ENCODE measurements around the gene EGLN2. TPM values are rescaled to one million over a fixed set of nuclear protein-coding genes. Genes with fewer than 3 reads are reported as not detected.
A peak's percentile ranks its signal among the peaks of the same experiment; 100 is the strongest.

Gene EGLN2
- total and polyA plus RNA-seq, 2 of the 4 experiments (the other 2 are of a cell fraction): 54.1 to 60.2 TPM

DNA sequence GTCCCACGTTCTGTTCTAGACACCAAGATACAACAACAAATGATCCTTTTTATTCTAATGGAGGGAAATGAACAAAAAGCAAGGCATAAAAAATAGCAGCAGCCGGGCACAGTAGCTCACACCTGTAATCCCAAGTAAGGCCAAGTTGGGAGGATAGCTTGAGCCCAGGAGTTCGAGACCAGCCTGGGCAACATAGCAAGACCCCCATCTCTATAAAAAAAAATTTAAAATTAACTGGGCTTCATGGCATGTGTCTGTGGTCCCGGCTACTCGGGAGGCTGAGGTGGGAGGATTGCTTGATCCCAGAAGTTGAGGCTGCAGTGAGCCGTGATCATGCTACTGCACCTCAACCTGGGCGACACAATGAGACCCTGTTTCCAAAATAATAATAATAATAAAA, 22.6 kb upstream of the EGLN2 start:
- in situ Hi-C loops (cut with MboI; ENCODE audit: low sequenced_read_pairs): no loop called here
- H3K9me1 ChIP-seq (ENCODE audit: insufficient read depth, low read length): peaks cover 9% of the 10 kb centered on the region
- TF ChIP-seq MXI1 (IDR thresholded peaks at IDR 0.05; ENCODE audit: borderline replicate concordance, low read depth, low read length) (no peak), SMC3 (IDR thresholded peaks at IDR 0.05; ENCODE audit: low read depth, low read length) (no peak), POLR2A (IDR thresholded peaks at IDR 0.05; ENCODE audit: low read depth, low read length) (no peak), CEBPB (IDR thresholded peaks at IDR 0.05; ENCODE audit: low read depth, low read length) (no peak), CHD1 (IDR thresholded peaks at IDR 0.05; ENCODE audit: low read depth, low read length) (no peak), CTCF (conservative IDR thresholded peaks at IDR 0.05; ENCODE audit: low read depth, low read length) (no peak), RFX5 (IDR thresholded peaks at IDR 0.05; ENCODE audit: low read depth, low read length) (no peak), RAD21 (IDR thresholded peaks at IDR 0.05; ENCODE audit: low read length) (no peak), MAFK (IDR thresholded peaks at IDR 0.05; ENCODE audit: low read depth, low read length) (no peak), NFE2L2 (IDR thresholded peaks at IDR 0.05; ENCODE audit: low read depth, low read length) (no peak), MAZ (IDR thresholded peaks at IDR 0.05; ENCODE audit: borderline replicate concordance, low read depth, low read length) (no peak), FOS (IDR thresholded peaks at IDR 0.05; ENCODE audit: low read depth, low read length) (no peak)
- TF ChIP-seq, protein P1, sequence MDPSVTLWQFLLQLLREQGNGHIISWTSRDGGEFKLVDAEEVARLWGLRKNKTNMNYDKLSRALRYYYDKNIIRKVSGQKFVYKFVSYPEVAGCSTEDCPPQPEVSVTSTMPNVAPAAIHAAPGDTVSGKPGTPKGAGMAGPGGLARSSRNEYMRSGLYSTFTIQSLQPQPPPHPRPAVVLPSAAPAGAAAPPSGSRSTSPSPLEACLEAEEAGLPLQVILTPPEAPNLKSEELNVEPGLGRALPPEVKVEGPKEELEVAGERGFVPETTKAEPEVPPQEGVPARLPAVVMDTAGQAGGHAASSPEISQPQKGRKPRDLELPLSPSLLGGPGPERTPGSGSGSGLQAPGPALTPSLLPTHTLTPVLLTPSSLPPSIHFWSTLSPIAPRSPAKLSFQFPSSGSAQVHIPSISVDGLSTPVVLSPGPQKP (IDR thresholded peaks at IDR 0.05; ENCODE audit: borderline replicate concordance, low read depth, low read length): no peak
- TF ChIP-seq, protein P2, sequence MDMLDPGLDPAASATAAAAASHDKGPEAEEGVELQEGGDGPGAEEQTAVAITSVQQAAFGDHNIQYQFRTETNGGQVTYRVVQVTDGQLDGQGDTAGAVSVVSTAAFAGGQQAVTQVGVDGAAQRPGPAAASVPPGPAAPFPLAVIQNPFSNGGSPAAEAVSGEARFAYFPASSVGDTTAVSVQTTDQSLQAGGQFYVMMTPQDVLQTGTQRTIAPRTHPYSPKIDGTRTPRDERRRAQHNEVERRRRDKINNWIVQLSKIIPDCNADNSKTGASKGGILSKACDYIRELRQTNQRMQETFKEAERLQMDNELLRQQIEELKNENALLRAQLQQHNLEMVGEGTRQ (IDR thresholded peaks at IDR 0.05; ENCODE audit: low read depth, low read length): no peak
- H3K4ac ChIP-seq (ENCODE audit: low read depth, low read length): no peak overlapping the region; the same call in 1 of the 2 replicates
- H3K27me3 ChIP-seq (ENCODE audit: control insufficient read depth, insufficient read depth, low read length): no peaks in the 10 kb centered on the region
- no peak overlapping the region for H2BK120ac ChIP-seq (ENCODE audit: low read depth, low read length)
- H3K14ac ChIP-seq (replicated peaks; ENCODE audit: low read depth, low read length): no peak overlapping the region
- H4K91ac ChIP-seq (ENCODE audit: insufficient read depth, low read depth, low read length): no peak overlapping the region
- H3K18ac ChIP-seq (ENCODE audit: low read depth, low read length): no peak overlapping the region
- no TSS peak for BruUV-seq (replicated peaks)
- intact Hi-C loops (cut with micrococcal nuclease): no loop called here
- ATAC-seq (ENCODE audit: low read depth) (no peak), DNase-seq (no peak)
- dilution Hi-C loops (cut with HindIII; ENCODE audit: low sequenced_read_pairs, unreplicated experiment): no loop called here
- peaks cover 6% of the 10 kb centered on the region for H3K4me1 ChIP-seq (ENCODE audit: control insufficient read depth, insufficient read depth, low read length)
- no peak overlapping the region for H3K4me2 ChIP-seq (ENCODE audit: low read depth, low read length)
- H2AFZ ChIP-seq (replicated peaks; ENCODE audit: low read length, poor library complexity): no peak overlapping the region
- H2BK15ac ChIP-seq (ENCODE audit: low read depth, low read length): no peak overlapping the region
- H4K8ac ChIP-seq (ENCODE audit: low read depth in 2 of 2, low read length in 2 of 2): peak overlapping the region in 1 of 2 experiments; percentile 14; a peak in 1 of 4 replicates
- H3K79me1 ChIP-seq (ENCODE audit: low read depth in 1 of 2, low read length in 2 of 2): peaks cover 8 to 17% of the 10 kb centered on the region in 2 experiments; a peak in 3 of 4 replicates
- no peak overlapping the region for H3K23ac ChIP-seq (ENCODE audit: low read depth, low read length)
- no peak overlapping the region for H3K56ac ChIP-seq (ENCODE audit: extremely low read depth, insufficient read depth, low read length)
- no peak overlapping the region for H3K4me3 ChIP-seq (ENCODE audit: insufficient read depth, low read depth, low read length)
- no peak overlapping the region for H2BK20ac ChIP-seq (ENCODE audit: low read depth, low read length)
- peaks cover 9% of the 10 kb centered on the region; the same call in 1 of the 2 replicates for H4K20me1 ChIP-seq (ENCODE audit: insufficient read depth, low read length)
- H3K9ac ChIP-seq (ENCODE audit: low read depth, low read length): no peak overlapping the region
- H2AK5ac ChIP-seq (ENCODE audit: low read depth, low read length): no peak overlapping the region
- no peak overlapping the region for H3K27ac ChIP-seq (ENCODE audit: insufficient read depth, low read length)
- H4K5ac ChIP-seq (ENCODE audit: low read depth, low read length): no peak overlapping the region
- WGBS, 2 experiments (ENCODE audit: extremely low coverage in 2 of 2, insufficient read length in 1 of 2): no CpG with 5 or more reads among the region's 7 CpGs
- H3K9me3 ChIP-seq (ENCODE audit: control insufficient read depth, insufficient read depth, low read length): no peaks in the 10 kb centered on the region
- H3K36me3 ChIP-seq (ENCODE audit: control insufficient read depth, insufficient read depth, low read length): no peaks in the 10 kb centered on the region
- H2AK9ac ChIP-seq (replicated peaks; ENCODE audit: low read depth, low read length, poor library complexity): no peak overlapping the region
- POLR2A ChIA-PET (ENCODE audit: unreplicated experiment): no interaction called here
- no peak overlapping the region for H2BK5ac ChIP-seq (ENCODE audit: low read depth, low read length, poor library complexity, severe bottlenecking)
- CTCF ChIA-PET: no interaction called here
